ENCODE data around the gene TCP11.
"Not testable (repeated sequence)": the region's sequence is repeated elsewhere in the genome, so short reads cannot be mapped to it uniquely, and the experiment has no call there.

TCP11 gene

DNA sequence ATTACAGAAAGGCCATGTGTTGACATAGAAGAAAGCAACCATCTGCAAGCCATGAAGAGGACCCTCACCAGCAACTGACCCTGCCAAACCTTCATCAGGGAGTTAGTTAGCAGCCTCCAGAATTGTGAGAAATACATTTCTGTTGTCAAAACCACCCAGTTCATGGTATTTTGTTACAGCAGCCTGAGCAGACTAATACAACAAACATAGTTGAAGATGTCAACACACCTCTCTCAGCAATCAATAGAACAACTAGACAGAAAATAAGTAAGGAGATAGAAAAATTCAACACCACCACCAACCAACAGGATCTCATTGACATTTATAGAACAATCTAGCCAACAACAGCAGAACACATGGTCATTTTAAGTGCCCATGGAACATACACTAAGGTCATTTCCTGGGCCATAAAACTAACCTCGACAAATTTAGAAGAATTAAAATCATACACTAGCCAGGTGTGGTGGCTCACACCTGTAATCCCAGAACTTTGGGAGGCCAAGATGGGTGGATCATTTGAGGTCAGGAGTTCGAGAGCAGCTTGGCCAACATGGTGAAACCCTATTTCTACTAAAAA lies 32.7 kb downstream of the TCP11 start:
- Mint-ChIP-seq H3K36me3 (ENCODE audit: low read depth) (no peaks in the 10 kb centered on the region), H3K4me3 (no peak overlapping the region), H3K27me3 (ENCODE audit: low read depth) (peaks cover 9% of the 10 kb centered on the region), H3K4me1 (ENCODE audit: low read depth) (no peaks in the 10 kb centered on the region), H3K9me3 (no peaks in the 10 kb centered on the region), H3K27ac (no peak overlapping the region)
- no peak for DNase-seq (ENCODE audit: low spot score)

DNA sequence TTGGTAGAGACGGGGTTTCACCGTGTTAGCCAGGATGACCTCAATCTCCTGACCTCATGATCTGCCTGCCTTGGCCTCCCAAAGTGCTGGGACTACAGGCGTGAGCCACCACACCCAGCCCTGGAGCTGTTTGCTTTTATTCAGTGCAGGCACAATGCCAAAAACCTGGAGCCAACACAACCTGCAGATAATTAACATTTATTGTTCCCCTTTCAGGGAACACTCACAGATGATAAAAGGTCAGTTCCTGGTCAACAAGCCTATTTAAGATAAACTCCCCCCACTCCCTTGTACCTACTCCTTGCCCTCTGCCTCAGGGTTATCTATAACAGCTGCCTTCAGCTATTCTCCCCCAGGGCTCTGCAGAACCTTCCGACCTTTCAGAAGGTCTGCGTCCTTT lies 33.4 kb downstream of the TCP11 start:
- not testable (repeated sequence) for DNase-seq (ENCODE audit: low spot score); H3K36me3 Mint-ChIP-seq (ENCODE audit: low read depth); H3K9me3 Mint-ChIP-seq; H3K27ac Mint-ChIP-seq; H3K4me1 Mint-ChIP-seq (ENCODE audit: low read depth); H3K4me3 Mint-ChIP-seq; H3K27me3 Mint-ChIP-seq (ENCODE audit: low read depth)

DNA sequence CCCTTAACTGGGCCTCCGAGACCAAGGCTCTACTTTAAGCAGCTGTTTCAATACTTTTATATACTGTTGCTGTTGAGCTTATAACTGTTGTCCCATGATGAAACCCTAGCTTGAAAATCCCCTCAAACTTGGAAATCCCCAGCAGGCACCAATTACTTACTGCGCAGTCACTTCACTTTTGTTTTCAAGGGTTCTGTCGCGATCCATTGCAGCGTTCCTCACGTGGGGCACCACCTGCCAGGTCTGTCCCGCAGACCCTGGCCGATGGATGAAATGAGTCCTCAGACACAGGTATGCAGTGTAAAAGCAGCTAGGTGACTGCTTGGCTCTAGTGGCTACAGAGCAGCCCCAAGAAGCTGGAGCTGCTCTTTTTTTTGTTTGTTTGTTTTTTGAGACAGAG lies 33.9 kb downstream of the TCP11 start:
- not testable (repeated sequence) for H3K9me3 Mint-ChIP-seq; H3K4me3 Mint-ChIP-seq; H3K4me1 Mint-ChIP-seq (ENCODE audit: low read depth); H3K27ac Mint-ChIP-seq; H3K36me3 Mint-ChIP-seq (ENCODE audit: low read depth); DNase-seq (ENCODE audit: low spot score)
- peaks cover 11% of the 10 kb centered on the region for H3K27me3 Mint-ChIP-seq (ENCODE audit: low read depth)

DNA sequence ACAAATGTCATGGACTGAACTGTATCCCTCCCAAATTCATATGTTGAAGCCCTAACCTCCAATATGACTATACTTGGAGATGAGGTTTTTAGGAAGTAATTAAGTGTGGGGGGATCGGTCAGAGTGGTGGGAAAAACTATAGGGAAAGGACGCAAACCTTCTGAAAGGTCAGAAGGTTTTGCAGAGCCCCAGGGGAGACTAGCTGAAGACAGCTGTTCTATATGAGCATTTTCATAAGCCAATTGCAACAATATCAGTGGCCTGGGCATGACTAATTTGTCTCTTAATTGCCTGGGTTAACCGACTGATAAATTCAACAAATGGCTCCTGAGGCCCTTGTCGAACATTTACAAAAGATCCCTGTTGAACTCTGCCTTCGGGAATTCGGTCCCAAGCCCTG lies 35.1 kb downstream of the TCP11 start:
- not testable (repeated sequence) for H3K27me3 Mint-ChIP-seq (ENCODE audit: low read depth); H3K27ac Mint-ChIP-seq

DNA sequence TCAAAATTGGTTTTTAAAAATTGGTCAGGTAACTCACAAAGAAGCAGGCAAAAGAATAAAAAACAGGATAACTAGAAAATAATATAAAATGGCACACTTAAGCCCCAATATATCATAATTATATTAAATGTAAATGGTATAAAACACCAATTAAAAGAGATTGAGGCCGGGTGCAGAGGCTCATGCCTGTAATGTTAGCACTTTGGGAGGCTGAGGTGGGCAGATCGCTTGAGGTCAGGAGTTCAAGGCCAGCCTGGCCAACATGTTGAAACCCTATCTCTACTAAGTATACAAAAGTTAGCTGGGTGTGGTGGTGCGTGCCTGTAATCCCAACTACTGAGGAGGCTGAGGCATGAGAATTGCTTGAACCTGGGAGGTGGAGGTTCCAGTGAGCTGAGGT lies 36.1 kb downstream of the TCP11 start:
- no peaks in the 10 kb centered on the region for H3K9me3 Mint-ChIP-seq
- no peaks in the 10 kb centered on the region for H3K36me3 Mint-ChIP-seq (ENCODE audit: low read depth)
- H3K27me3 Mint-ChIP-seq (ENCODE audit: low read depth), result peaks cover 8% of the 10 kb centered on the region
- H3K4me3 Mint-ChIP-seq, result no peak overlapping the region
- no peak overlapping the region for H3K27ac Mint-ChIP-seq
- no peak for DNase-seq (ENCODE audit: low spot score)
- H3K4me1 Mint-ChIP-seq (ENCODE audit: low read depth), result no peaks in the 10 kb centered on the region

More for the DNA sequence above, 35.1 kb downstream of the TCP11 start:
- H3K36me3 Mint-ChIP-seq (ENCODE audit: low read depth); H3K4me1 Mint-ChIP-seq (ENCODE audit: low read depth); H3K4me3 Mint-ChIP-seq; DNase-seq (ENCODE audit: low spot score); H3K9me3 Mint-ChIP-seq: not testable (repeated sequence)

DNA sequence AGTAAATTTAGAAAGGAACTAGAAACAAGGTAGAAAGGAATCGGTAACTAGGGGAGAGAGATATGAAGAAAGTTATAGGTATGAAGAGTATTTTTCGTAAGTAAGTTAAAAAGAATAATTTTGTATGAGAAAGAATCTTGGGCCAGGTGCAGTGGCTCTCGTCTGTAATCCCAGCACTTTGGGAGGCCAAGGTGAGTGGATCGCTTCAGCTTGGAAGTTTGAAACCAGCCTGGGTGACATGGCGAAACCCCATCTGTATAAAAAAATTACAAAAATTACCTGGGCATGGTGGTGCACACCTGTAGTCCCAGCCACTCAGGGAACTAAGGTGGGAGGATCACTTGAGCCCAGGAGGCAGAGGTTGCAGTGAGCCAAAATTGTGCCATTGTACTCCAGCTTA lies 42.0 kb downstream of the TCP11 start:
- Mint-ChIP-seq H3K27ac (no peak overlapping the region), H3K9me3 (no peaks in the 10 kb centered on the region)
- DNase-seq (ENCODE audit: low spot score), result no peak

DNA sequence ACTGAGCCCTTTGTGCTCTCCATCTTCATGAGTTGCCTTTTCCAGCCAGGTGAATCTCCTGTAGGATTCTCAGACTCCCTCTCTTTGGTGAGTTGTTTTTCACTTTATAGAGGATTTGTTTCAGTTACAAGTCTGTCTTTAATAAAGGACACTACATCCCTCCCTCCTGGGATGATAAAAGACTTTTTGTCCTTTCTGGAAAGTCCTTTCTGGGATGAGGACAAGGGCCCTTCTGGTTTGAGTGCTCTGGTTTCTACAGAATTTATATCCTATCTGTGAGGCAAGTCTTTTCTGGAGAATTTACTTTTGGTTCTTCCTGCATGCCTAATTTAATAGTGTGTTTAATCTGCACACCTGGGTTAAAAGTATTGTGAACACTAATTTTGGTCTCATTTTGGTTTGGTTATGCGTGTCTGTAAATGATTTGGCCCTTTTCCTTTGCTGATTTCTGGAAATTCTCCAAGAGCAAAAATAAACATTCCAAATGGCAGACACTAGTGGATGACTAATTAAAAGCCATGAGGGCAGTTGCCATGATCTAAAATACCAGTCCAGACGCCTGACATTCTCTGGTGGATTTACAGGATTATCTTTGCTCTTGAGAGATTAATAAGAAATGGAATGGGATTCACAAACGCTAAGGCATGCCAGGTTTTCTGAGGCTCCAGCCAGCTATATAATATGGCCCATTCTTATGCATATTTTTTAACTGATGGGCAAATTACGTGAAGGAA lies 44.8 kb downstream of the TCP11 start:
- Mint-ChIP-seq H3K4me1 (ENCODE audit: low read depth) (no peaks in the 10 kb centered on the region), H3K9me3 (no peaks in the 10 kb centered on the region)

More for the DNA sequence above, 42.0 kb downstream of the TCP11 start:
- Mint-ChIP-seq H3K4me1 (ENCODE audit: low read depth) (no peaks in the 10 kb centered on the region), H3K27me3 (ENCODE audit: low read depth) (peaks cover 20% of the 10 kb centered on the region), H3K36me3 (ENCODE audit: low read depth) (no peaks in the 10 kb centered on the region), H3K4me3 (no peak overlapping the region)

DNA sequence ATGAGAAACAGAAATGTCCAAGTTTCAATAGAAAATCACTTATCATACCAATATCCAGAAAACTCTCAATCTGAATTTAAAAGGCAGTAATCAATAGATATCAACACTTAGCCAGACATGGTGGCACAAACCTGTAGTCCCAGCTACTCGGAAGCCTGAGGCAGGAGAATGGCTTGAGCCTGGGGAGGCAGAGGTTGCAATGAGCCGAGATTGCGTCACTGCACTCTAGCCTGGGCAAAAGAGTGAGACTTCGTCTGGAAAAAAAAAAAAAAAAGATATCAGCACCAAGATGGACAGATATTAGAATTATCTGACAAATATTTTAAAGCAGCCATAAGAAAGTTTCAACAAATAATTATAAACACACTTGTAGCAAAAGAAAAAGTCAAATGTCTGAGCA lies 47.0 kb downstream of the TCP11 start:
- Mint-ChIP-seq H3K4me3 (no peak overlapping the region), H3K27me3 (ENCODE audit: low read depth) (peaks cover 14% of the 10 kb centered on the region)
- DNase-seq (ENCODE audit: low spot score), result no peak

More for the DNA sequence above, 44.8 kb downstream of the TCP11 start:
- DNase-seq (ENCODE audit: low spot score), result no peak
- Mint-ChIP-seq H3K27me3 (ENCODE audit: low read depth) (peaks cover 16% of the 10 kb centered on the region), H3K4me3 (no peak overlapping the region), H3K36me3 (ENCODE audit: low read depth) (no peaks in the 10 kb centered on the region), H3K27ac (no peak overlapping the region)

DNA sequence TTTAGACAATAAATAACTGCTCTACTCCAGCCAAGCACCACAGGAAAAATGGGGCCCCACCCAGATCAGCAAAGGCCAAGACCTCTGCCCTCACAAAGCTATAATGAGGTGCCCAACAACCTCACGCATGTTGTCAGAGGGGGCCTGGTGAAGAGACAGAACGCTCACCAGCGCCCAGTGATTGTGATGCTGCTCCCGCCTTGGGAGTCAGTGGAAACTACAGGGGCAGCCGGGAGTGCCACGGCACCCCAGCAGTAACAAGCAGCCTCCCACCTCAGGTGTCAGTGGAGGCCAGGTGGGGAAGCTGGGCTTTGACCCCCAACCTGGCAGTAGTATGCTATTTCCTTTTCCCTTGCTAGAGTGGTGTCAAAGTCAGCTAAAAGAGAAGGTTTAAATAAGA lies 47.4 kb downstream of the TCP11 start:
- Mint-ChIP-seq H3K36me3 (ENCODE audit: low read depth) (no peaks in the 10 kb centered on the region), H3K9me3 (no peaks in the 10 kb centered on the region), H3K27ac (no peak overlapping the region), H3K4me1 (ENCODE audit: low read depth) (no peaks in the 10 kb centered on the region), H3K4me3 (no peak overlapping the region), H3K27me3 (ENCODE audit: low read depth) (peaks cover 14% of the 10 kb centered on the region)
- no peak for DNase-seq (ENCODE audit: low spot score)

More for the DNA sequence above, 47.0 kb downstream of the TCP11 start:
- H3K9me3 Mint-ChIP-seq, result no peaks in the 10 kb centered on the region
- H3K36me3 Mint-ChIP-seq (ENCODE audit: low read depth), result no peaks in the 10 kb centered on the region
- no peaks in the 10 kb centered on the region for H3K4me1 Mint-ChIP-seq (ENCODE audit: low read depth)
- no peak overlapping the region for H3K27ac Mint-ChIP-seq

DNA sequence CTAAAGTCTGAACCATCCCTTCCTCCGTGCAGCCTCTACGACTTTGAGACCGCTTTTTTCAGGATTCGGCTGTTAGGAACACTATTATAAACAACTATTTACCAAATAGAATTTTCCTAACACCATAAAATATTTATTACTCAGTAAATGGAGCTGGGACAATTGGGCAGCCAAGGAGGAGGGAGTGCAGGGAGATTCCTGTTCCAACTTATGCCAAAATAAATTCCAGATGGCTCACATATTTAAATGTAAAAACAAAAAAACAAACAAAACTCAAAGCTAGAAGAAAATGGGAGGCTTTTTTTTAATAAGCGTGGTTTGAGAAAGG lies 48.1 kb downstream of the TCP11 start:
- Mint-ChIP-seq H3K27ac (no peak overlapping the region), H3K27me3 (ENCODE audit: low read depth) (peaks cover 14% of the 10 kb centered on the region), H3K4me3 (no peak overlapping the region), H3K4me1 (ENCODE audit: low read depth) (no peaks in the 10 kb centered on the region), H3K36me3 (ENCODE audit: low read depth) (no peaks in the 10 kb centered on the region), H3K9me3 (no peaks in the 10 kb centered on the region)
- no peak for DNase-seq (ENCODE audit: low spot score)

DNA sequence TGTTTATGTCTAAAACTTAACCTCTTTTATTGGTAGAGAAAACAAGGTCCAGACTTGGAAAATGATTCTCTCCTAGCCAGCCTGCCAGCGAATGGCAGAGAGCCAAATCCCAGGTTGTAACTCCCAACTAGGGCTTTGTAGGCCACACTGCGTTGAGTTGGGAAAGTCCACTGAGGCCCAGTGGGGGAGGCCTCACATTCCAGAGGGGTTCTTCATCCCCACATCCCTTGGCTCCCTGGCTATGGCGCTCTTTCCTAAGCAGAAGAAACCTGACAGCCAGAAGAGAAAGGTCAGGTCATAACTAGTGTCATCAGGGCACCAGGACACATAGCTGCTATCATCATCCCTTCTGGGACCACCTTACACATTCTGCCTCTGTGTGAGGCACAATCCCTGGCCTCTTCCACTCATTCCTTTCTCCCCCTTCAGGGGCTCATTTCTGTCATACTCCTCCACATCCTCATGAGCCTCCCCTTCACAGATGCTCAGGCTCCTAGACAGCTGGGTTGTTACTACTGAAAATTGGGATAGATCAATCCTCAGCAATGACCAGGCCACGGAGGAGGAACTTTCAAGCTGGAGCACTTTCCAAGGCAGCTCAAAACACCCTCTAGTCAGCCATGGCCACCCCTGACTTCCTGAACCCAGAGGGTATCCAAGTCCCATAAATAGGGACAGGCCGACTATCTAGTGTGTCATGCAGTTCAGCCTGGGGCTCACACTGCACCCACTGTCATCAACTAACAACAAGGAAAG lies 48.6 kb downstream of the TCP11 start:
- Mint-ChIP-seq H3K4me3 (no peak overlapping the region), H3K4me1 (ENCODE audit: low read depth) (no peaks in the 10 kb centered on the region), H3K9me3 (no peaks in the 10 kb centered on the region), H3K36me3 (ENCODE audit: low read depth) (no peaks in the 10 kb centered on the region), H3K27me3 (ENCODE audit: low read depth) (peaks cover 11% of the 10 kb centered on the region), H3K27ac (no peak overlapping the region)
- DNase-seq (ENCODE audit: low spot score), result no peak

DNA sequence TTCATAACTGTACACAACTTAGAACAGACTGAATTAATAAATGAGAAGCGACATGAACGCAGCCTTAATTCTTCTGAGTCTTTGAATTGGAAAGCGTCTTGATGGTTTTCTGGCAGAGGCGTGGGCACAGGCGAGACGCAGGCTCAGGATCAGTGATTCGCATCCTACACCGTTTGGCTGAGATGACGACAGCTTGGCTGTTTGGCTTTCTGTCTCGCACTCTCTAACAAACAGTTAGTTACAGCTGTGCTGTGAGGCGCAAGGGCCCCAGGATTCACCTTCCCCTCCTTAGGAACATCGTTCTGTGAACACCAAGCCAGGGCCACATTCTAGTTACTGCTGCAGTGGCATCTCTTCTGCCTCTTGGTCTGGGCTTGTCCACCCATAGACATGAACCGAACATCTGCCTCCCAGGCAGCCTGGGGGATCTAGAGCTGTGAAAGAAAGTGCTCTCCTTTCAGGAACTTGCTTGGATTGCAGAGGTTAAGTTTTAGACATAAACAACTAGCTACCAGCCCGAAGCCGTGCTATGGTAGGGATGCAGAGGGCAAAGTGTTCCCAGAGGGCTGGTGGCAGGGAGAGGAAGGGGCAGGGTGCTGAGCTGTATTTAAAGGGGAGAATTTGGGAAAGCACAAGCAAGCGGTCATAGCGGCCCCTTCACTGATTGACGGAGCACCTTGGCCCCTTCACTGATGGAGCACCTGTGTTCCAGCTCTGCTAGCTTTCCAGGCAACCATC lies 49.6 kb downstream of the TCP11 start:
- no peak overlapping the region for H3K27ac Mint-ChIP-seq
- no peaks in the 10 kb centered on the region for H3K9me3 Mint-ChIP-seq
- H3K27me3 Mint-ChIP-seq (ENCODE audit: low read depth), result peaks cover 11% of the 10 kb centered on the region
- no peaks in the 10 kb centered on the region for H3K4me1 Mint-ChIP-seq (ENCODE audit: low read depth)
- H3K36me3 Mint-ChIP-seq (ENCODE audit: low read depth), result no peaks in the 10 kb centered on the region
- DNase-seq (ENCODE audit: low spot score), result no peak
- no peak overlapping the region for H3K4me3 Mint-ChIP-seq

DNA sequence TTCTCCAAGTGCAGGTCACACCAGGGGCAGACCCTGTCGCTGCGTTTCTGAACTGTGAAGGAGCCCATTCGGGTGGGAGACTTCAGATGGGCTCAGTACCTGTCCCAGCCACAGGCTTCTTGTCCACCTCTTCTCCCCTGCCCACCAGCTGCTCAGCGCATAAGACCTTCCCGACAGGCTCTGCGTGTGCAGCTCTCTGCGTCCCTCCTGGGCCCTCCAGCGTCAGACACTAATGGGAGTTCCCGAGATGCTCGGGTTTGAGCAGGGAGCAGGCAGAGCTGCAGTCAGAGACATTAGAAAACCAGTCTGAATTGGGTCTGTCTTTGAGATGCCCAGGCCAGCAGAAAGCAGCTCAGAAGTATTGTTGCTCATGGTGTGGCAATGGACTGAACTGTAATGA lies 50.4 kb downstream of the TCP11 start:
- H3K4me1 Mint-ChIP-seq (ENCODE audit: low read depth), result no peaks in the 10 kb centered on the region
- H3K9me3 Mint-ChIP-seq, result no peaks in the 10 kb centered on the region
- no peak overlapping the region for H3K27ac Mint-ChIP-seq
- H3K27me3 Mint-ChIP-seq (ENCODE audit: low read depth), result peaks cover 8% of the 10 kb centered on the region
- no peaks in the 10 kb centered on the region for H3K36me3 Mint-ChIP-seq (ENCODE audit: low read depth)
- H3K4me3 Mint-ChIP-seq, result no peak overlapping the region
- DNase-seq (ENCODE audit: low spot score), result no peak

DNA sequence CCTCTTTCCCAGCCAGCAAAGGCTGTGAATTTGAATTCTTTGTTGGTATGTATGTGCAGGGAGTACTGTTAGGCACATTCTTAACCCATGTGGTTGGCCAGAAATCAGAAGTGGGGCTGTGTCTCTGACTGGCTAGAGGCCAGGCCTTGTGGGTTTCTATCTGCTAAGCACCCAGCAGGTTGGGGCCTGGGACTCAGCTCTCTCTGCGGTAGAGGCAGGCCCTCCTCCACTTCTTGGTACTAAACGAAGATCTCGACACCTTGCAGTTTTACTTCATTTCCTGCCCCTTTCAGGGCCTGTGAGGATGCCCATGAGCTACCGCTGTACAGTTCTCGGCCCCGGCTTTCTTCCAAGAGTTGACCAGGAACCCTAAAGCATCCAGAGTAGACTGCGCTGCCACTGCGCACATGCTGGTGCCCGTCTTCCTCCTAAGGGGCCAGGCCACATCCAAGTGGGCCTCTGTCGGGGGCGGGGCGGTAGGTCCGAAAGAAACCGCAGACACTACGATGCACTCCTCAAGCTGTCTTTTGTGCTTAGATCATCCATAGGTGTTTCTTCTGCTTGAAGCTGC lies 51.1 kb downstream of the TCP11 start:
- Mint-ChIP-seq H3K36me3 (ENCODE audit: low read depth) (no peaks in the 10 kb centered on the region), H3K9me3 (no peaks in the 10 kb centered on the region), H3K27ac (no peak overlapping the region), H3K4me3 (no peak overlapping the region), H3K27me3 (ENCODE audit: low read depth) (peaks cover 8% of the 10 kb centered on the region), H3K4me1 (ENCODE audit: low read depth) (no peaks in the 10 kb centered on the region)
- DNase-seq (ENCODE audit: low spot score), result no peak

Data from T-helper 2 cell treated with Interferon-gamma antibody and Interleukin-4, amounts not matched to agents 5 μg/mL and 100 μg/mL, for 36 hours (primary cell).